NCI-H82 (cell line): ENCODE results near the gene TPPP2.

Source experiments
- DNase-seq: peaks from one replicate; lab custom pipeline; 2025; lab: John Stamatoyannopoulos, UW

Gene TPPP2

DNA sequence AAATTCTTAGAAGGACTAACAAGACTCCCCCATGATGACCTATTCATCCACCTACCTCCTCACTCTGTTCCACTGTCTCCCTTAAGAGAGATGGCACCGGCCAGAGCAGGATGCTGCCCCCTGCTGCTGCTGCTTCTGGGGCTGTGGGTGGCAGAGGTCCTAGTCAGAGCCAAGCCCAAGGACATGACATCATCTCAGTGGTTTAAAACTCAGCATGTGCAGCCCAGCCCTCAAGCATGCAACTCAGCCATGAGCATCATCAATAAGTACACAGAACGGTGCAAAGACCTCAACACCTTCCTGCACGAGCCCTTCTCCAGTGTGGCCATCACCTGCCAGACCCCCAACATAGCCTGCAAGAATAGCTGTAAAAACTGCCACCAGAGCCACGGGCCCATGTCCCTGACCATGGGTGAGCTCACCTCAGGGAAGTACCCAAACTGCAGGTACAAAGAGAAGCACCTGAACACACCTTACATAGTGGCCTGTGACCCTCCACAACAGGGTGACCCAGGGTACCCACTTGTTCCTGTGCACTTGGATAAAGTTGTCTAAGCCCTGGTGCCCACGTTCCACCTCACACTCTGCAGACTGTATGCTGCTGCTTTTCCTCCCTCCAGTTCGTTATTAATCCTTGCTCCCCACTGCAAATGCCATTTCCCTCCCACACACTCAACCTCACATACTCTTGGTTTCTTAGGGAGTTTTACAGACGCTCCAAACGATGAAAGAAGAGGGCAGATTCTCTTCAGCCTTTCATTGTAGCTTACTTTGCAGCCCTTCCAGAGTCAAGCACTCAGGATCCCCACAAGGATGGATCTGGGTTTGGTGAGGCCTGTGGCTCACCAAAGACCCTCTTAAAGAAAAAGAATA is 28.0 kb downstream of the TPPP2 start, which contains the start of gene RNASE8:
Gene RNASE8 (plus strand): TSS at position 20 of the 873 bp plus-strand sequence. CDS start 71 bp downstream, at position 91.
- DNase-seq = peak; percentile 20

DNA sequence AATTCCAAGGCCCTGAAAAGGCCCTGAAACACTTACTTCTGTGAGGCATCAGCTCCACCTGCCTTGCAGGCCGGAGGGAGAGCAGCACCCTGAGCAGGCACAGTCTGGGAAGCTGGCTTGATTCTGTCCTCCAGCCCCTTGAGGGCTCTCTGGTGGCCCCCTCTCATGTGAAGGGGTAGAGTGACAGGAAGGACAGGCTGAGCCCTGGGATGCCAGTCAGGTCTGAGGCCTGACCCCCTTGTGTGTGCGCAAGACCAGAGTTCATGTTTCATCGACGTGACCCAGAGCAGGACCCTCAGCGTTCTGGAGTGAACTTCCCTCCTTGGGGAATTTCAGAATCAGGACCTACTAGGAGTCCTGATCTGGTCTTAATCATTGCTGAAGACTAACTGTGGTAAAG is 28.9 kb downstream of the TPPP2 start:
- DNase-seq = no peak

DNA sequence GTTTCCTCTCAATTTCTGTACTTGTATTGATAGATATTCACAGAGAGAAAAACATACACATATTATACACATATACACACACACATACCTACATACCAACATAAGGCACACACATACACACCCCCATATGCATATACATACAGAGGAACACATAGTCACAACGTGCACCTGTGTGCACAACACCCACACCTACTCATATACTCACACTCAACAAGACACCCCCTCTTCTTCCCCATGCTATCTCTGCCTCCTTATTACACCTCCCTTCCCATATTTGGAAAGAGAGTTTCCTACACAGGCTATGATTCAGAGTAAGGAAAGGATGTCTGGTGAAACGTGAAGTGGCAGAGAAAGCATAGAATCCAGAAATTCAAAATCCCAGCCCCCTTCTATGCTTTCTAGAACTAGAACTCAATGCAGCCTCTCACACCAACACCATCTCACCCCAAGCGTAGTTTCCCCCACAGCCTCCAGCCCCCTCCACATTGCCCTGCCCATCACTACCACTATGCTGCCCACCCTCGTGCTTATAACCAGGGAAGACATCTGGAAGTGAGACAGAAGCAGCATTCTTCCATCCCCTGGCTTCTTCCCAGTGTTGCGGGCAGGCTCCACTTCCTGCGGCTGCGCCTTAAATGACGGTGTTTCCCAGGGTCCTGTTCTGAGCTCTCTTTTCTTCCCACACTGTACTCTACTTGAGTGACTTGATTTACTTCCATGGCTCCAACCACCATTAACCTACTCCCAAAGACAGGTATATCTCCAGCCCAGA is 30.0 kb downstream of the TPPP2 start:
- no peak for DNase-seq

DNA sequence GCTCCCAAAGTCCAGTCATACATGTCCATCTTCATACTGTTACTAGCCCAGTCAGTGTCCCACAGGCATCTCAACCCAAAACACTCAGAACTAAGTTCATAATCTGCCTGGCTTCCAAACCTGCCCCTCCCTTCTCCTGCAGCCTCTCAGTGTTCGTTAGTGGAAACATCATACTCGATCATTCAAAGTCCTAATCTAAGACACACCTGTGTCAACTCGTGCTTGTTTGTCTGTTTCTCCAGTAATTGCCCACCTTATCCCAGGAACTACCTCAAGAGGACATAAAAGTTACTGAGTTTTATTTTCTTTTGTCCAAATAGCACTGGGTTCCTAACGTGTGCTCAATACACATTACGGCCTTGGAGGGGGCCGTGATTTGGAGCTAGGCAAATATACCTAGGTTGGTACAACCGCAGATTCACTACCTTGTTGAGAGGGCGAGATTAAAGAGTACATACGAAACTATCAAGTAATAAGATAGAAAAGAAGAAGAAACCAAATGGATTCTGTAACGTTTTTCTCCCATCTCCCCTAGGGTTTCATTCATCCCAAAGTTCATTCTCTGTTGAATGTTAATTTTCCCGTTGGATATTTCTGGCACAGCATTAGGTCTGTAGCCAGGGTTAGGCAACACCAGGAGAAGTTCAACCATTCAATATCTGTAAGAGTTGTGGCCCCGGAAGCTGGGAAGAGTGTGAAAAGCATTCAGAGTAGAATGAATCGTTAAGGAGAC is 30.8 kb downstream of the TPPP2 start:
- no peak for DNase-seq

DNA sequence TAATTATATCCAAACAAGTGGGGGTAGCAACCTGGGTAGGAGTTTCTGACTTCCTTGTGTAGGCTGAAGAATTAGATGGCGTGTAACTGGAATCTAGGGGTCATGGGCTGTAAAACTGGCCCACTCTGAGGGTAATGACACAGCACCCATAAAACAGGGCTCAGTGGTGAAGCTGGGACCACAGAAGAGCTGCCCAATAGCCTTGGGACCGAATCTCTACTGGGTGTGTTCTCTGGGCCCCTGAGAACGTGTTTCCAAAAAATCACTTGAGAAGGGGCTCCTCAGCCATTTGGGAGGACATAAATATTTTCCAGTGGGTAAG is 31.3 kb downstream of the TPPP2 start:
- DNase-seq = no peak

DNA sequence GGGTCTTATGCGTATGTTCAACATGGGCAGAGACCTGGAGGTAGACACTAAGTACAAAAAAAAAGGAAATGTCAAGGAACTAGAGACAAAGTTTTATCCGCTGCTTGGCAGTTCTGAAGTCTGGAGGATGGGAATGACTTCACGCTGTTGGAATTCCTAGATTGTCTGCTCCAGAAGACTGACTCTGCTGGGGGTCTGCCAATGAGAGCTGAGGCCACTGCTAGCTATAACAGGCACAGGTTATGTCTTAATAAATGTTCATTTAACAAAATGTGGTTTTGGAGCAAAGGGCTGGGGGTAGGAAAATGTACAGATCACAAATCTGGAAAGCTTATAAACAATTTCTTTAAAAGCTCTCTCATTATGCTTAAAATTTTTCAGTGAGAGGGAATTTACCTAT is 33.5 kb downstream of the TPPP2 start:
- no peak for DNase-seq

DNA sequence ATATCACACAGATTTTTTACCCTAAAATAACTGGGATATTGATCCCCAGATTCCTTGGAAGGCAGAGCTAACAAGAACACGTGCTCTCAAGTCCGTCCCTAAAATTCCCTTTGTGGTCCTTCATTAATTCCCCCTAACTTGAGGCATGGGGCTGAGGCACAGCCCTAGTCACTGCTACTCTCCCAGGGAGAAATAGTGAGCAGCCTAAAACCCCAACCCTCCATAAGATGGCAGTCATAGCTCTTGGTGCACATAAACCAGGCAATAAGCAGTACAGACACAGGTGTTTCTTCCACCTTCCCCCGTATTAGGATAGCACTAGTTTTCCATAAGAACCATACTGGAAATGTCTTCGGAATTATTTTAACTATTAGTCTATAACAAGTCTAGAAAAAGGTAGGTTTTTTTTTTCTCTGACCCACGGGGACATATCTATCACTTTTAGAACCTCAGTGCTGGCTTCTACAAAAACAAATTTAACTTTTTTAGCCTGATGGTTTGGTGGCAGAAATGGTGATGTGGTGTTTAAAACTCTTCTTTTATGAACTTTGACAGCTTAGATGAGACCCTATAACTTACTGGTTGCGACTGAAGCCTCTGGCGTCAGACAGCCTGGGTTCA is 37.0 kb downstream of the TPPP2 start:
- DNase-seq = peak; percentile 43

DNA sequence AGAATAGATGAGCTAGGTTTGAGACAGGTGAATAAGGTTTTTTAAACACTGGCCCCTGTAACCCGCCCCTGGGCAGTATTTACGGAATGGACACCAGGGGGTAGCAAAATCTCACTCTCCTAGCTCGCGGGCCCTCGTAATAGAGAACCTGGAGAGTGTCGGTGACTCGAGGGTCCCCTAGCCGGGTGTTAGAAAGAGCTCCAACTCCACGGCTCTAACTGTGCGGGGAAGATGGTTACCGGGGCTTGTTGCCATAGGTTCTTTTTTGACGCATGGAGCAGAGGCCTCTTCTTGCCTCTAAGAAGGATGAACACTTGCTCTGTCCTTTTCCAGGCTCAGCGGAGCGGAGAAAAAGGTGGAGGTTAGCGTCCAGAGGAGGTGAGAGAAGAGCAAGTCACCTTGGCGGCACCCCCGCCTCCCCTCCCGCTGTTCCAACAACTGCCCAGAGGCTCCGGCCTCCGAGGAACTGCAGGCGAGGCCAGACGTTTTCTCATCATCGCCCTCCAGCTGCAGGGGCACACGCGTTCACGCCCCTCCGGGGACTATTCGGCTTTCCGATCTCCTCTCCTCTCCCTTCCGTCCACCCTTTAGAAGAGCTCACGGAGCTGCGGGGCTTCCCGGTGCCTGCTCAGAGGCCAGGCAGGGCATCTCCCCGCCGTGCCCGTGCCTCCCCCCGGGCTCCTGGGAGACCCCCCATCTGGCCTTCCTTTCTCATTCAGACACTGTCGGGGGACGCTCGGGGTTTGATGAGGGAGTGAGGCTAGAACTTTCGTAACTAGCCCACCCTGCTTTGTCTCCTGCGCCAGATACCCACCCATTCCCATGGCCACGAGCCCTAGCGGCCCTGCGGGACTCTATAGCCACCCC is 38.7 kb downstream of the TPPP2 start:
- DNase-seq = peak; percentile 85

DNA sequence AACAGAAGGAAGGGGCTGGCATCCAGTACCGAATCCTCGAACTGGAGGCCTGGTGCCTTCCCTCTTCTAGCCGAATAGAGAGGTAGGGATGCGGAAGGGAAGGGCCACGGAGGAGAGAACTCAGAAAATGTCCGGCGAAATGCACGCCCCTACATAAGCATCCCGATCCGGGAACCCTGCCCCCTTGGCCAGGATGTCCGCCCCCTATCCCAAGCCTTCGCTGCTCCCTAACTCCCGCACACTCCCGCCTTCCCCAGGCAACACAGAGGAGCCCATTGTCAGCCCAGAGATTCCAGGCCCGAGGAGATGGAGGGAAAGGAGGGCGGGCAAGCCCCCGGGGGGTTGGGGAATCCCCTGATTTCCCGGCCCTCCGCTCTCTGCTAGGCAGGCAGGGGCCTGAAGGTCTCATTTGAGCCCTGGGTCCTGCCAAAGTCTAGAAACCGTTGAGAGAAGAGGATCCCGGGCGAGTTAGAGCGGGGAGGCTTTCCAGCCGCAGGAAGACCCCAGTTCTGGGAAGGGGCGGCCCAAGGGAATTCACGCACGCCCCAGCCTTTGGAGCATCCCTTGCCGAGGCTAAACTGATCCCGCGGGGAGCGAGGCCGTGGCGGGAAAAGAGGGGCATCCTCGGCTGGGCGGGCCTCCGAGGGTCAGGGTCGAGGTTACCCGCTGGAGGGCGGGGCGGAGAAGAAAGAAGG is 39.5 kb downstream of the TPPP2 start:
- peak; percentile 47 for DNase-seq

DNA sequence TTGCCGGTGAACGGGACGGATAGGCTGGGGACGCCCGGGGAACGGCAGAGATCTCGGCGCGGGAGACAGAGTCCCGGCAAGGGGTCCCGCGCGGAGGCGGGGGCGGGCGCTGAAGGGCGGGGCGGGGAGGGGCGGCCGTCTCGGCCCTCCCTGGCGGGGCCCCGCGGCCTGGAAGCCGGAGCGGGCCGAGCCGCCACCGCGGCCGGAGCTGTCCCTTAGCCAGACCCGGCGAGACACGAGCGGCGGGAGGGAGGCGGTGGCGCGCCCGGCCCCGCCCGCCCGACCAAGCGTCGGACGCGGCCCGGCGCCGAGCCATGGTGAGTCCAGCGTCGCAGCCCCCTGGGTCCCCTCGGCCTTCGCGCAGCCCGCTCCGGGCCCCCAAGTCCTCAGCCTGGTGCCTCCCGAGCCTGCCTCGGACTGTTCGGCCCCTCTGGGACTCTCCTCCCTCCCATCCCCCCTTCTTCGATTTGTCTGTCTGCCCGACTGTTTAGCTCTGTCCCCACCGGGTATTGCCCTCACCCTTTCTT is 40.1 kb downstream of the TPPP2 start, which contains the start of gene ARHGEF40:
Gene ARHGEF40 (plus strand): TSS at position 222 of the 527 bp plus-strand sequence. CDS start 93 bp downstream, at position 315.
- peak; percentile 47 for DNase-seq

DNA sequence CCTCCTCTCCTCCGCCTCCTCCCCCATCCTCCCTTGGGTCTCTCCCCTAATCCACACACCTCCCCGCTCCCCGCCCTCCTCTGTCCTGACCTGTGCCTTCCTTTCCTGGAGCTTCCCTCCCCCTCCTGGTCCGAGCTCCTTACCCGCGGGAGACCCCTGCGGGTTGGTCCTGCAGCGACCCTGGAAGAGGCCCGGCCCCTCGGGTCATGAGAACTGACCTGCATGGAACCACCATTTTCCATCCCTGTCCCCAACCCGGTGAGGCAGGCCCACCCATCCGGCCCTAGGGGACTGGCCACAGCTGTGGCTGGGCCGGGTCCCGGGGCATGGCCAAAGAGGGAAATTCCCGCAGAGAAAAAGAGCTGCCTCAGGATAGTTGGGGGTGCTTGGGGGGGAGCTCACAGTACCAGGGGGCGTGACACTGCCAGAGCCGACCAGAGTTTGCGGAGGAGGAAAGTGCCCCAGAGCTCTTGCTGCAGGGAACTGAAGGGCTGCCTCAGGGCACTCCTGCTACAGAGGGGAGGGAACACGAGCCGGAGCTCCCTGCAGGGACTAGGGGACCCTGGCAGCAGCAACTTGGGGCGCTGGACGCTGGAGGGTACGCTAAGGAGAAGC is 40.7 kb downstream of the TPPP2 start:
- peak; percentile 49 for DNase-seq

DNA sequence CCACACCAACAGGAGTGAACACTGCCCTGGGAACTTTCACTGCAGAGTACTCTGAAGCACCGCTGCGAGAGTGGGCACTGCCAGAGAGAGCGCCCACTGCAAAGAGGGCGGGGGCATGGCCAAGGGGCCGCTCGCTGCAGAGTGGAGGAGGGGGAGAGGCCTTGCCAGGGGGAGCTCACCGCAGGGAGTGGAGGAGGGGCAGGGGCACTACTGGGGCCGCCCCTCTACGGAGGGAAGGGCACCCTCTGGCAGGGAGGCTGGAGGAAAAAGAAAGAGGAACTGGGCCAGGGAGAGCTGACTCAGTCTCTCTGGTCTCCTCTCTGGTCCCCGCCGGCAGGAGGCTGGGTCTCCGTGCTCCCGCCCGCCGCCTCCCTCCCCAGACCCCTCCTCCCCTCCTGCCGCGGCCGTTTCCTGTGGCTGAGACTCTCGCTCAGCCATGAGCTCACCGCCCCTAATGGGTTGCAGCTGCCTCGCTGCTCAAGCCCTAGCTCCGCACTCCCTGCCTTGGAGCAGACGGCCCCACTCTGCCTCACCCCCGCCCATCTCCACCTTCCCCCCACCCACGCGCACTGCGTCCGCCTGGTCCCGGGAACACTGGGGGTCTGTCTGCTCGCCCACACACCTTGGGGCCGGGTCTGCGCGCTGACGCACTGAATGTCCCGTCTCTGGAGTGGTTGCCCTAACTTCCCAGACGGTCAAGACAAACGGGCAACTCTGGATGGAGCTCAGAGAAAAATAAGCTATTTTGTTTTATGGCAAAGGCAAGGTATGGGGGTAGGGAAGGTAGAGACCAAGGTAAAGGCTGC is 41.4 kb downstream of the TPPP2 start:
- peak; percentile 85 for DNase-seq

DNA sequence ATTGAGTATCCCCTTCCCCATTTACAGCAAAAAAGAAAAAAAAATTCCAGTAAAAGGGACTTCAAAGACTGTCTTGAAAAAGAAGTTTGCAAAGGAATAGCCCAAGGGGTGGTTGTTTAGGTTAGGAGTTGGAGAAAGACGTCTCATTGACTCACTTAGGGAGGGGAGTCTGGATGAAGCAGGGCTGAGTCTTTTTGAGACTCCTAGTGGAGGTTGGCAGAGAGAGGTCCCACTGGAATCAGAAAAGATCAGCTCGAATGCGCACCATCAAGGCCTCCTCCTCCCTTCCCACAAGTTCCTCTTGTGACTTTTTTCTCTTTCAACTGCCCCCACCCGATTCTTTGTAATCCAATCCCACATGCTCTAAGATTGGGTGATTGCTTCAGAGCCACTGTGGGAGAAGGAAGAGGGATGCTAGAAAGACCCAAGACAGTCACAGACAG is 42.0 kb downstream of the TPPP2 start:
- DNase-seq = no peak

DNA sequence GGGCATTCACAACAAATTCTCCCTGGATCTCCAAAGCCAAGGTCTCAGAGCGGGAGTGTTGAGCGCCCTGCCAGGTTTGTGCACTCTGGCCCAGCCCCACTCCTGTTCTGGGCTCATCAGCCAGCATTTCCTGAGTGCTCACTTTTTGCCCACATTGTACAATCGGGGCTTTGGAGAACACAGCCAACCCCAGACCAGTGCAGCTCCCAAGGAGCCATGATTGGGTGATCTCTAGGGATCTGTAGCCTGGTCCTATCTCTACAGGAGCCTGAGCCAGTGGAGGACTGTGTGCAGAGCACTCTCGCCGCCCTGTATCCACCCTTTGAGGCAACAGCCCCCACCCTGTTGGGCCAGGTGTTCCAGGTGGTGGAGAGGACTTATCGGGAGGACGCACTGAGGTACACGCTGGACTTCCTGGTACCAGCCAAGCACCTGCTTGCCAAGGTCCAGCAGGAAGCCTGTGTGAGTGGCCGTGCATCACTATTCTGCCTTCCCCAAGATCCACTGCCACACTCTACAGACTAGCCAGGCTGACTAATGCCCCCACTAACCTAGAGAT is 42.8 kb downstream of the TPPP2 start:
- no peak for DNase-seq

DNA sequence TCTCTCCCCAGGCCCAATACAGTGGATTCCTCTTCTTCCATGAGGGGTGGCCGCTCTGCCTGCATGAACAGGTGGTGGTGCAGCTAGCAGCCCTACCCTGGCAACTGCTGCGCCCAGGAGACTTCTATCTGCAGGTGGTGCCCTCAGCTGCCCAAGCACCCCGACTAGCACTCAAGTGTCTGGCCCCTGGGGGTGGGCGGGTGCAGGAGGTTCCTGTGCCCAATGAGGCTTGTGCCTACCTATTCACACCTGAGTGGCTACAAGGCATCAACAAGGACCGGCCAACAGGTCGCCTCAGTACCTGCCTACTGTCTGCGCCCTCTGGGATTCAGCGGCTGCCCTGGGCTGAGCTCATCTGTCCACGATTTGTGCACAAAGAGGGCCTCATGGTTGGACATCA is 43.9 kb downstream of the TPPP2 start:
- no peak for DNase-seq

DNA sequence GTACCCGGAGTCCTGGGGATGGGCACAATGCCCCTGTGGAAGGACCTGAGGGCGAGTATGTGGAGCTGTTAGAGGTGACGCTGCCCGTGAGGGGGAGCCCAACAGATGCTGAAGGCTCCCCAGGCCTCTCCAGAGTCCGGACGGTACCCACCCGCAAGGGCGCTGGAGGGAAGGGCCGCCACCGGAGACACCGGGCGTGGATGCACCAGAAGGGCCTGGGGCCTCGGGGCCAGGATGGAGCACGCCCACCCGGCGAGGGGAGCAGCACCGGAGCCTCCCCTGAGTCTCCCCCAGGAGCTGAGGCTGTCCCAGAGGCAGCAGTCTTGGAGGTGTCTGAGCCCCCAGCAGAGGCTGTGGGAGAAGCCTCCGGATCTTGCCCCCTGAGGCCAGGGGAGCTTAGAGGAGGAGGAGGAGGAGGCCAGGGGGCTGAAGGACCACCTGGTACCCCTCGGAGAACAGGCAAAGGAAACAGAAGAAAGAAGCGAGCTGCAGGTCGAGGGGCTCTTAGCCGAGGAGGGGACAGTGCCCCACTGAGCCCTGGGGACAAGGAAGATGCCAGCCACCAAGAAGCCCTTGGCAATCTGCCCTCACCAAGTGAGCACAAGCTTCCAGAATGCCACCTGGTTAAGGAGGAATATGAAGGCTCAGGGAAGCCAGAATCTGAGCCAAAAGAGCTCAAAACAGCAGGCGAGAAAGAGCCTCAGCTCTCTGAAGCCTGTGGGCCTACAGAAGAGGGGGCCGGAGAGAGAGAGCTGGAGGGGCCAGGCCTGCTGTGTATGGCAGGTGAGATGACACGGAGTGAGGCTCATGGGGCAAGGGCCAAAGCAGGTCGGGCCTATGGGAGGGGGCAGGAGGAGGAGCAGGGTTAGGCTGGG is 44.6 kb downstream of the TPPP2 start:
- no peak for DNase-seq

DNA sequence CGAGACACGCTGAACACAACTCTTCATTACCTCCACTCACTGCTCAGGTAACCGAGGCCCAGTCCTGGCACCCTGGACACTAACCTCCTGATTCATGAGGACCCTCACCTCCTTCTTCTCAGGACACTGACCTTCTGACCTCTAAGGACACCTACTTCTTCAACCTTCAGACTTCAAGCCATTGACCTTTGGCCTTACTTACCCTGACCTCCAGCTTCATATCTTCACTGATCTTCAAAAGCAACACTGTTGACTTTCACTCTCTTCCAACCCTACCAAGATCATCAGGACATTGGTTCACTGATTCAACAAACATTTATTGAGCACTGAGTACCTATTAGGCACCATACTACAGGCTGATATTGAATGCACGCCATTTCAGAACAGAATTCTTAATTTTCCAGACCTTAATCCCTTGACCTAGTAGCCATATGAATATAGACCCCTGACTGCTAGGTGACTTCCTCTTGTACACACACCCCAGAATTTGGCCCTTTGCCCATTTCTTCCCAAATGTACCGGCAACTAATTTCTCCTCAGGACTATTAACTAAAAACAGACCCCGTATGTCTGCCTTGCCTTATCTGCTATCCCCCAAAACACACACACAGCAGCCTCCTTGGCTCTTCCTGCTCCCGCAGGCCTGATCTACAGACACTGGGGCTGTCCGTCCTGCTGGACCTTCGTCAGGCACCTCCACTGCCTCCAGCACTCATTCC is 45.9 kb downstream of the TPPP2 start:
- DNase-seq = no peak
